Inflammatory macrophage treated with lipopolysaccharide for 1 hour (primary cell): ENCODE measurements around the gene GSTK1.
"Not testable (repeated sequence)": the region's sequence is repeated elsewhere in the genome, so short reads cannot be mapped to it uniquely, and the experiment has no call there.

ENCODE experiments used
- DNase-seq, 2 donors: peaks; one replicate each; pipeline ENCODE4 v3.0.0-alpha.2; 2020 to 2022

The GSTK1 gene

DNA sequence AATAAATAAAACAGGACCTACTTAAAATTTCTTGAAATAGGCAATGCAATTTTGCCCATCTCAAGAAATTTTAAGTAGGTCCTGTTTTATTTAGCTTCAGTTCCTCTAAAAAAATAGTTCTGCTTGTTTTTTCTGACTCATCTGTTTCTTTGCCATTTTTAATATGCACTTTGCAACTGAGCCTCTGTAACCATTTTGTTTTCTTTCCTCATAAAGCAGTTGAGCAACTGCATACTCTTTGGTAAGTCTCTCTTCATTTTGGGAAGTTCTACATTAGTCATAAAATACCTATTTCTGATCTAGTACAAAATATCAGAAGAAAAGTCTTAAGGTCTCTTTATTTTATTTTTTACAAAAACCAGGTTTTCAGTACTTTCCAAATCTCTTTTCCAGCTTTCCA is 23.4 kb upstream of the GSTK1 start:
- peak; percentile 91 to 95 for DNase-seq

DNA sequence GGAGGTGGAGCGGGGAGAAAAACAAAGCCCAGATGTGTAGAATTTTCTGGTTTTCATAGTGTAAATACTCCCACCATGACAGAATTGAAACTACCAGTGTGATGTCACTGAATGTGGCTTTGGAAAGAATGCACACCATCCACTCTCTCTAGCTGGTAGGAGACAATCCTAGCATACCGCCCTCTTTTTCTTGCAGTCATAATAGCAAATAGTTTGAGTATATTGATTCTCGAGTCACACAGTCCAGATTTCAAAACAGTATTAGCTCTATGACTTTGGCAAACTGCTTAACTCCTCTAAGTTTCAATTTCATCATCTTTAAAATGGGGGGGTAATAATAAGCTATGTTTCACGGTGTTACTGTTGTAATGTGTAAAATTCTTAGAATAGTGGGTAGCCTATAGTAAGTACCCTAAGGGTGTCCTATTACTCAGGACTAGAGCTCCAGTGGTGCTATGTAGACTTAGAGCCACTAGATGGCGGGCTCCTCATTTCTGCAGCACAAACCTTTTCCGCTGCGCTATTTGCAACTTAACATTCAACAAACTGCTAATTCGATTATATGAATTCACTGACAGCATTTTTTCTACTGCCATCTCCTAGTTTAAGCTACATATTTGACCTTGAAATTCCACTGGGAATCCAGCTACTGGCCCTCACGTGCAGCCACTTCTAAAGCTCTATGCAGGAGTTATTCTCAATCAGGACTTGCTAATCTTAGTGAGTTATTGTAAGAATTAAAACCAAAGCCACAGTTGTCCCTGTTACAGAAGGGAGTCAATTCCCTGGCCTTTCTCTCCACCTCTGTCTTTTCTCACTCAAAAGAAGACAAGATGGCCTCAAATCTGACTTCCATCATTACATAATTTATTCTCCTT is 22.7 kb upstream of the GSTK1 start:
- peak; percentile 67 to 85 for DNase-seq

DNA sequence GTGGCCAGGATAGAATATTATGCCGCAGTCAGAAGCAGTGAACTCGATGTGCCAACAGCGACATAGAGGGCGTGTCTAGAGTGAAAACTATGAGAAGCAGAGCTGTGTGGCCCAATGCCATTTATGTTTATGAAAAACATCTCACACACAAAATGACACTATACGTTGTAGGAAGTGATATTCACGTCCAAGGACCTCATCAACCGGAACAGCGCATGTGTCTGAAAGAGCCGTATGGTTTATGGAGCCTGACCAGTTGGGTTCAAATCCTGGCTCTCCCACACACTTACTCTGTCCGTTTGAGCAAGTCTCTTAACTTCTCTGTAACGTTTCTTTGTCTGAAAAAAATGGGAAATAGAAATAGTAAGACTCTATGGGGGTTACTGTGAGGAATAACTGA is 20.9 kb upstream of the GSTK1 start:
- peak; percentile 44 to 64 for DNase-seq

DNA sequence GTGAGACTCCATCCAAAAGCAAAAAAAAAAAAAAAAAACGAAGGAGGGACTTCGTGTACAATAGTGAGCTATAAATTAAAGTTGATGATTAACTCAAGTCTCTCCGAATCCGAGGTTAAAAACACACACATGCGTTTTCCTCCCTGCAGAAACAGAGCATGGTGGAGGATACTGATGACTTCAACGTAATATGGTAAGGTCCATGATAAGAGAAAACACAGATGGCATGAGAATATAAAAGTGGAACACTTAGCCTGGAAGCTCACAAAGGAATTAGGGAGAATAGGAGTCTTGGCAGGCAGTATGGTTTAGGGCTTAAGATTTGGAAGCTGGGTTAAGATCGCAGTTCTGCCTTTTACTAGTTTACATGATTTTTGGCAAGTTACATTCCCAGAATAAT is 20.1 kb upstream of the GSTK1 start:
- DNase-seq: no peak

DNA sequence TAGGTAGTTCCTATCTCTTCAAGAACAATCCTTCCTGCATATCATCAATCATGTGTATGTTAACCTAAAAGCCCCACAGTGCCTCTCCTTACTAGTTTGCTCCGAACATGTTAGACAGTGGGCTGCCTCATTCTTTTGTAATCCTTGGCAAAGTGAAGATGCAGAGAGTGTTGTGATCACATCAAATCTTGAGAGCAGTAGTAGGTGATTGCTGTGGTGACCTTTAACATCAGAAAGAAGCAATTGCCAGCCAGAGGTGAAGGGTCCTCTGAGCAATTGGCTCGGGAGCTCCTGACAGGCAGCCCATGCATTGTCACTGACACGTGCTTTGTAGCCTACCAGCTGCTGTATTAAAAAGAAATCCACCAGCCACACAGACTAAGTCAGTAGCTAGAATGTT is 19.6 kb upstream of the GSTK1 start:
- DNase-seq: no peak

DNA sequence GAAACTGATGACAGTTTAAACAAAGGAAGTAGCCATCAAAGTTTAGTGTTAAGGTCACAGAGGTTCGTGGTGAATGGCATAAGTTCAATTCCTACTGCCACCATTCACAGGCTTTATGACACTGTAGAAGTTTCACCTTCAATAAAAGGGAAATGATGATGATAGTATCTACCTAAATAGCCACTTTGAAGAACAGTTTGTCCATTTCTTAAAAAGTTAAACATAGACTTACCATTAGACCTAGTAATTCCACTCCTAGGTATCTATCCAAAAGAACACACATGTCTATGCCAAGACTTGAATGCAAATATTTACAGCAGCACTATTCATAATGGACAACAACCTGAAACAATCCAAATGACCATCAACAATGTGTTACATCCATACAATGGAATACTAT is 18.9 kb upstream of the GSTK1 start:
- DNase-seq: no peak

DNA sequence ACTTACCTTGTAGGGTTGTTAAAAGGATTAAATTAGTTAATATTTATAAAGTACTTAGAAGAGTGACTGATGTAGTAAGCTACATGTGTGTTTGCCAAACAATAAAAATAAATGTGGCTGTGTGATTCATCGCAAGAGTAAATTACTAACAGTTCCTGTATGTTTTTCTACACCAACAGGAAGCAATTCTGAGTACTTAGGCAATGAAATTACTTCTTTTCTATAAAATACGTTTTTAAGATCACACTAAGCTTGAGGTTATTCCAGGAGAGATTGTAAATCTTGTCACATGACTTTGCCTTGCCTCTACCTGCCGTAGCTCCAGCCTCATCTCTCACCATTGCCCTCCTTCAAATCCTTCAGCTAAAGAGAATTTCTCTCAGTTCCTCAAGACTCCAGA is 18.1 kb upstream of the GSTK1 start:
- peak; percentile 64 to 68 for DNase-seq

DNA sequence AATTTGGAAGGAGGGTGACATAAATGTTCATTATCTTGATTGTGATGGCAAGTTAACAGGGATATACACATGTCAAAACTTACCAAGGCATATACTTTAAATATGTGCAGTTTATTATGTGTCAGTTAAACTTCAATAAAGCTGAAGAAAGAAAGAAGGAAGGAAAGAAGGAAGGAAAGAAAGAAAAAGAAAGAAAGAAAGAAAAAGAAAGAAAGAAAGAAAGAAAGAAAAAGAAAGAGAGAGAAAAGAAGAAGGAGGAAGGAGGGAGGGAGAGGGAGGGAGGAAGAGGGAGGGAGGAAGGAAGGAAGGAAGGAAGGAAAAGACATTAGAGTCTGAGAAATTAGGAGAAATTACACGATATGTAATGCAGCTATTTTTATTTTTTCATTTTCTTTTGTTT is 15.9 kb upstream of the GSTK1 start:
- DNase-seq: no peak

DNA sequence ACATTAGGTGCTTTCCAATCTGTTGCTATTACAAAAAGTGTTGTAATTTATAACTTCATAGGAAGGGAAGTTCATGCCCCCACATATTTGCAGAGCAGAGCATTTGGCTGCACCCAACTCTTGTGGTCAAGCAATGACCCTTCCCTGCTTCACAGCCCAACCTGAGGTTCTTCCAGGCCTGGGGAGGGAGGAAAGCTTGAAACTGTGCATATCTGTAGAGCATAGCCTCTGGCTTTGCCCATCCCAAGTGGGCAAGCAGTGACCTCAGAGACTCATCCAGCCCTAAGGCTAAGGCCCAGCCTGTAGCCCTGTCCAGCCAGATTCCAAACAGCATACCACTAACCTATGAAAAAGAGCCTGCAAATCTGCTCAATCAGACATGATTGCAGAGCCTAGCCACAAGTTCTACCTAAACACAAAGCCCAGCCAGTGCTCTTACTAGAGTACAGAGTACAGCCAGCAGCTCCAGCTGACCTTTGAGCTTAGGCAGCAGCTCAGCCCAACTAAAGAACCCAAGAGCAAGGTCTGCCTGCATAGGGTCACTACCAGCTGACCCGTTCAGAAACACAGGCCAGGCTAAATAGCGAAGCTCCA is 14.4 kb upstream of the GSTK1 start:
- DNase-seq: peak; percentile 63 to 75

DNA sequence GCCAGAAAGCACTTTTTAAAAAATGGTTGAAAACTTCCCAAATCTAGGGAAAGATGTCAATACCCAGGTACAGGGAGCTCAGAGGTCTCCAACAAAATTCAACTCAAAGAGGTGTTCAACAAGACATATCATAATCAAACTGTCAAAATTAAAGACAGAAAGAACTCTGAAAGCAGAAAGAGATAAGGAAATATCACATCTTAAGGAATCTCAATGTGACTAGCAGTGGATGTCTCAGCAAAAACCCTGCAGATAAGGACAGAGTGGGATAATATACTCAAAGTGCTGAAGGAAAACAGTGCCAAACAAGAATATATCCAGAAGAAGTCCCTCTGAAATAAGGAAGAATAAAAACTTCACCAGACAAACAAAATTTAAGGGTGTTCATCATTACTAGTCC is 13.0 kb upstream of the GSTK1 start:
- DNase-seq: no peak

DNA sequence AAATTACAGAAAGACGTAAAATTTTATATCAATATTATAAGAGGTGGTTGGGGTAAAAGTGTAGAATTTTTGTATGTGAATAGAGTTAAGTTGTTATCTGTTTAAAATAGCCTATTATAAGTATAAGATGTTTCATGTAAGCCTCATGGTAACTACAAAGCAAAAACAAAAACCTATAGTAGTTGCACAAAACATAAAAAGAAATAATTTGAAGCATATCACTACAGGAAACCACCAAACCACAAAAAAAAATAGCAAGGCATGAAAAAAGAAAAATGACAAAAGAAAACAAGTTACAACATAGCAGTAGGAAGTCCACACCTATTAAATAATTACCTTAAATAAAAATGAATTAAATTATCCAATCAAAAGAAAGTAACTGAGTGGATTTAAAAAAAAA is 12.4 kb upstream of the GSTK1 start:
- DNase-seq: no peak

DNA sequence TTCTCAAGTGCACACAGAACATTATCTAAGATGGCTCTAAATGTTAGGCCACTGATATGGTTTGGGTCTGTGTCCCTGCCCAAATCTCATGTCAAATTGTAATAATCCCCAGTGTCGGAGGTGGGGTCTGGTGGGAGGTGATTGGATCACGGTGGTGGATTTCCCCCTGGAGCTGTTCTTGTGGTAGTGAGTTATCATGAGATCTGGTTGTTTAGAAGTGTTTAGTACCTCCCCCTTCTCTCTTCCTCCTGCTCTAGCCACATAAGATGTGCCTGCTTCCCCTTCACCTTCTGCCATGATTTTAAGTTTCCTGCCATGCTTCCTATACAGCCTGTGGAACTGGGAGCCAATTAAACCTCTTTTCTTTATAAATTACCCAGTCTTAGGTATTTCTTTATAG is 11.2 kb upstream of the GSTK1 start:
- DNase-seq: no peak

DNA sequence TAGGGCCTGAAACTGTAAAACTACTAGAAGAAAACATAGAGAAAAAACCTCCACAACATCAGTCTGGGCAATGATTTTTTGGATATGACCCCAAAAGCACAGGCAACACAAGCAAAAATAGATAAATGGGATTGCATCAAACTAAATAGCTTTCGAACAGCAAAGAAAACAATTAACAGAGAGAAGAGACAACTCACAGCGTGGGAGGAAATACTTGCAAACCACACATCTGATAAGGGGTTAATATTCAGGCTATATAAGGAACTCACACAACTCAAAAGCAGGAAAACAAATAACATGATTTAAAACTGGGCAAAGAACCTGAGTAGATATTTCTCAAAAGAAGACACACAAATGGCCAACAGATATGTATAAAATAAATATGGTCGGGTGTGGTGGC is 7.7 kb upstream of the GSTK1 start:
- DNase-seq: no peak

DNA sequence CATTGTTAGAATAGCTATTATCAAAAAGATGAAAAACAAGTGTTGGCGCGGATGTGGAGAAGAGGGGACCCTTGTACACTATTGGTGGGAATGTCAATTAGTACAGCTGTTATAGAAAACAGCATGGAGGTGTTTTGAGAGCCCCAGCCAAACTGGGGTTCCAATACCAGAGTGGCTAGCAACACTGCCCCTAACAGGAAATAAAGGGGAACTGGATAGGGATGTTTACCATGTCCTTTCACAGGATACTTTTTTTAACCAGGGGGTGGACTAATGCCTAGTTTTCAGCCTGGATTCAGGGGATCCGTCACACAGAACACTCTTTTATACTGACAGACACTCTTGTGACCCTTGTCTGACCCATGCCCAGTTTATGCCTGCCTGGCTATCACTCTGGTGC is 6.9 kb upstream of the GSTK1 start:
- no peak for DNase-seq

DNA sequence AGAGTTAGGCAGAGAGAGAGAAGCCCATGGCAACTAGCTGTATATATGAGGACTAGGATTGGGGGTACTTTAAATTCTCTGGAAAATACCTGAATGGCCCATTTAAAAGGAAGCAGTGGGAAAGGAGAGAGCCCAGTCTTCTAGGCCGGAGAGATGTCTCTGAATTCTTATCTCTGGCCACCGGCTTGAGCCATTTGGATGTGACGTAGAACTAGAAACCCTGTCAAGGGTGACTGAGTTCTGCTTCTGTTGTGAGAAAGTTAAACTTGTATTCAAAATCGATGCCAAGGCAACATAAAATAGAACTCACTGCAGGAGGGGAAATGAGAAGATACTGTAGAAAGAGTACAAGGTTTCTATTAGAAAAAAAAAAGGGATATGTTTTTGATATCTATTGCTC is 6.3 kb upstream of the GSTK1 start:
- DNase-seq: no peak

DNA sequence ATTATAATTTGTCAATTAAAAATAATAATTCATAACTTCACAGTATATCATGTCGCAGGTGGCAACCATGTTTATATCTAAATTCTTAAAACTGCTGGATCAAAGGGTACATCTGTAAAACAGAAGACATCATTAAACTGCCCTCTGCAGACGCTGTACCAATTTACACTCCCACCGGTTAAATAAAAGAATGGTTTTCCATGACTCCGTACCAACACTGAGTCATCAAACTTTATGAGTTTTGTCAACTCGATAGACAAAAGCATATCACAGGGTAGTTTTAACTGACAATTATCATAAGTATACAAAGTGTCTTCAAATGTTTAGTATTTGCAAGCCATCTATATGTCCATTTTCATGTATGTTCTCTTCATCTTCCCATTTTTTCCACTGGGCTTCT is 5.7 kb upstream of the GSTK1 start:
- DNase-seq: no peak

DNA sequence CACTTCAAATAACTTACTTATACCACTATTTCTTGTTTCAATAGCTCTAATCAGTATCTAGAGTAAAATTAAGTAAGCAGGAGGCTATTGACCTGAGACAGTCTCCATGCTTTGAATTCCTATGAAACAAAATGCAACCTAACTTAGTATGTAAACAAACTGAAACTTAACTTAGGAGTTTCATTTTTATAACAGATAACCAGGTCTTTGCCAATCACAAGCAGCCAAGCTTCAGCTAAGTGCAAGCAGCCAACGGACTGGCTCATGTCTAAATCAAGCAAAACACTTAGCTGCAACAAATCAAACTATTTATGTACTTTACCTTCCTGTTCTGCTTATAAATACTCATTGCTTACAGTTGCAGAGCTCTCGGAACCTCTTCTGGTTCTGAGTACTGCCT is 4.4 kb upstream of the GSTK1 start:
- DNase-seq: no peak

DNA sequence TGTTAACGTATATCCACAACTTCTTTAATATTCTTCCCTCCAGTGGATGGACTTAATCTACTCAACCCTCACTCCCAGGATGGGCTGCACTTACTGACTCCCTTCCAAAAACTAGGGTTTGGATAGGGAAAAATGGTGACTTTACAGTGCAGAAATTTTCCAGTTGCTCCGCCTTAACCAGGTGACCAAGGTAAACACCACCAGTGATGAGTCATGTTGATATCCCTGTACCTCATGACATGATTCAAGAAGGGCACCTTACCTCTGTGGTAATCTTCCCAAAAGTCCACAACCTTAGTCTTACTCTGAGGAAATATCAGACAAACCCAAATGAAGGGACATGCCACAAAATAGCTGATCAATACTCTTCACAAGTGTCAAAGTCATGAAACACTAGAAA is 3.5 kb upstream of the GSTK1 start:
- no peak for DNase-seq

DNA sequence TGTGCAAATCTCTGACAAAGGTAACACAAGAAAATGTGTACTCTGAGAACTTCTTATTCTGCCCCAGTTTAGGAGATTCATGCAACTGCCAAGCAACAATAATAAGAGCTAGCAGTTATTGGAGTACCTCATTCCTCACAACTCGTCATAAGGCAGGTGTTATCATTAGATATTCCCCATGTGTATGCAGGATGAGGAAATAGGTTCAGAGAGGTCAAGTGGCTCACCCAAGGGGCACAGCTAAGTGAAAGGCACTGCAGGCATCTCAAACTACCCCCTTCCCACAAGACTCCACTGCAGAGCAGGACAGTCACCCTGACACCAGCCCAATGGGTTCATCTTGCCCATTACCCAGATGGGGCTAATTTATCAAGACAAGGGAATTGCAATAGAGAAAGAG is 1.3 kb upstream of the GSTK1 start:
- DNase-seq: no peak

DNA sequence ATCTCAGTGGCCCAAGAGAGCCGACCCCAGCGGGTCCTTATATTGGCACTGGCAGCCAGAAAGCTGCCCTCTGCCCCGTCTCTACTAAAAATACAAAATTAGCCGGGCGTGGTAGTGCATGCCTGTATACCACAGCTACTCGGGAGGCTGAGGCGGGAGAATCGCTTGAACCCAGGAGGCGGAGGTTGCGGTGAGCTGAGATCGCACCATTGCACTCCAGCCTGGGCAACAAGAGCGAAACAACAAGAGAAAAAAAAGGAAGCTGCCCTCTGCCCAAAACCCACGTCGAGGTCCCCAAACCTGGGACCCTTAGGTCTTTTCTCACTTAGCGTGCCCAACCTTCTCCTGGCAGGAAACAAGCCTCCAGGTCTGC is 941 bp downstream of the GSTK1 start:
- DNase-seq: not testable (repeated sequence)

DNA sequence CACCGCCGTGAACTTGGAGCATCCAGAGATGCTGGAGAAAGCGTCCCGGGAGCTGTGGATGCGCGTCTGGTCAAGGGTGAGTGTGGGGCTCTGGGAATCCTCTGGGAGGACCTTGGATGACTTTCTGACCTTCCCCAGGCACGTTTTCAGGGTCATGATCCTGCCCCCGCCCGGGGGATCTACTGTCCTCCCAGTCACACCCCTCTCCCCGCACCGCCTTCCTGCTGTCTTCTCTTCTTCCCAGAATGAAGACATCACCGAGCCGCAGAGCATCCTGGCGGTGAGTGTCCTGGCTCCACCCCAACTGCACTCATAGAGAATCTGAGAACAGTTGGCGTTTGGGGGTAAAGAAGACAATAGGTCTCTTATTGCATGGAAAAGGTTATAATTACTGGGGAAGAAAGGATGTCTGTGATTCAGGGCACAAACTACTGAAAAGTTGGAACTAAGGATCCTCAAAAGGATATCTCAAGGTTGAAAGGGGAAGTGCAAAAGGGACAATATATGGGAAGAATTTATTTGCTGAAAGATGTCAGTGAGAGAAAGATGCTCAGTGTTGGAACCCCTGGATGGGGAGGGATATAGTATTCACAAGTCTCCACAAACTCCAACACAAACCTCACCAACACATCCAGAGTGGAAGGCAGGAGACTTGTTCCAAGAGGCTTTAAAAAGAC is 1.9 kb downstream of the GSTK1 start:
- DNase-seq: no peak

DNA sequence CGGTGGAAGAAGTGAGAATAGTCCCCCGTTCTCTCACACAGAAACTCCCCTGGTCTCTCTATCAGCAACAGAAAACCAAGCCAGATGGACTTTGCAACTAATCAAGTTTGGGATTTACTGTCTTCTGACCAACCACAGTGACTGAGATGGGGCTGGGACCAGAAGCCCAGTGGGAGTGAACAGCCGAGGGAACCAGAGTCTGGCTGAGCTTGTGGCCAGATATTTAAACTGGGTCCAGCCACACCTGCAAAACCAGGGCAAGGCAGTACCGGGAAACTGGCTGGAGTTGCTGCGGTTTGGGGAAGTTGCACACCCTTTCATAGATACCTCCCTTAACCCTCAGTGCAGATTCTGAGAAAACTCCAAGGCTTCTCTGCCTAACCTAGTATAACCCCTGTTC is 6.0 kb downstream of the GSTK1 start:
- no peak for DNase-seq

DNA sequence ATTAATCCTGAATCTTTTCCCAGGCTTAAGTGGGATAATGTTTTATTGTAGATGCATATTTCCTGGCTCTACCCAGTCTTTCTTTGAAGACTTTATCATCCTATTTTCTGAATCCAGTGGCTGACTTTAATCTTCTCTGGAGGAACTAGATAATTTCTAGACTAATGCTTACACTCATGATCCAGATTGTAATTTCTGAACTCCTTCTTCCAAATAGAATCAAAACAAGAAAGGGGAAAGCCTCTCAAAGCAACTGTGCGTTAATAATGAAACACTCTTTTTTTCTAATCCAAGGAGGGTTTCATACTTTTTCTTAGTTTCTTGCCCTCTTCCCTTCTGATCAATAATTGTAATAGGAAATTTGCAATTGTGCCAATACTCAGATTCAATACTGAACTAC is 8.0 kb downstream of the GSTK1 start:
- DNase-seq: no peak

DNA sequence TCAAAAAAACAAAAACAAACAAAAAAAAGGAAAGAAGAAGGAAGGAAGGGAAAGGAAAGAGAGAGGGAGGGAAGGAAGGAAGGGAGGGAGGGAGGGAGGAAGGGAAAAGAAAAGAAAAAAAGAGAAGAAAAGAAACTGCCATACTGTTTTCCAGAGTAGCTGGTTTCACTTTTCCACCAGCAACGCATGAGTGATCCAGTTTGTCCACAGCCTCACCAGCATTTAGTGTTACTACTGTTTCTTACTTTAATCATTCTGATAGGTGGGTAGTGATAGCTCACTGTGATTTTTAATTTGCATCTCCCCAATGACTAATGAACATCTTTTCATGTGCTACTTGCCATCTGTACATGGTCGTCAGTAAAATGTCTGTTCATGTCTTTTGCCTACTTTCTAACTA is 9.6 kb downstream of the GSTK1 start:
- no peak for DNase-seq
